OCI-LY3 (cell line): ENCODE results near the gene MIGA2.
"Not testable (repeated sequence)": the region's sequence is repeated elsewhere in the genome, so short reads cannot be mapped to it uniquely, and the experiment has no call there.

Experiments
- CTCF ChIP-seq: fragments of 200-600, 300-600 bp; sonication (generic); IDR thresholded peaks from 2 replicates; pipeline ENCODE4 v1.5.1; 2014; ENCODE audit warnings: antibody characterized with exemption, low read length, low read depth
- EZH2phosphoT487 ChIP-seq: fragments of 200-600 bp; shearing (Covaris generic); IDR thresholded peaks from 2 replicates; pipeline ENCODE4 v1.6.1; 2018; ENCODE audit warnings: antibody characterized with exemption, mixed run types, low read depth

GRCh38 chr9:129004173-129004572 lies 32.3 kb upstream of the MIGA2 start:
- TF ChIP-seq CTCF, EZH2phosphoT487: not testable (repeated sequence)
